ENCODE results near the gene GRID1.

Gene GRID1

GRCh38 chr10:85917601-85918000 lies 449.0 kb downstream of the GRID1 start:
- no peak overlapping the region for H3K4me3 ChIP-seq (replicated peaks in 1 of 2; ENCODE audit: low read depth in 2 of 2, low read length in 2 of 2)
- TF ChIP-seq CTCF (IDR thresholded peaks at IDR 0.05; ENCODE audit: low read depth, low read length) = no peak
- no peak for DNase-seq (ENCODE audit: low read depth in 2 of 2)

GRCh38 chr10:85916994-85917573 lies 449.5 kb downstream of the GRID1 start:
- TF ChIP-seq CTCF (IDR thresholded peaks at IDR 0.05; ENCODE audit: low read depth, low read length) = no peak
- DNase-seq (ENCODE audit: low read depth in 2 of 2) = no peak
- H3K4me3 ChIP-seq (replicated peaks in 1 of 2; ENCODE audit: low read depth in 2 of 2, low read length in 2 of 2) = no peak overlapping the region

GRCh38 chr10:85916286-85916685 lies 450.3 kb downstream of the GRID1 start:
- H3K4me3 ChIP-seq (replicated peaks in 1 of 2; ENCODE audit: low read depth in 2 of 2, low read length in 2 of 2) = no peak overlapping the region
- no peak for DNase-seq (ENCODE audit: low read depth in 2 of 2)
- TF ChIP-seq CTCF (IDR thresholded peaks at IDR 0.05; ENCODE audit: low read depth, low read length) = no peak

GRCh38 chr10:85915245-85915846 lies 451.2 kb downstream of the GRID1 start:
- no peak overlapping the region for H3K4me3 ChIP-seq (replicated peaks in 1 of 2; ENCODE audit: low read depth in 2 of 2, low read length in 2 of 2)
- no peak for TF ChIP-seq CTCF (IDR thresholded peaks at IDR 0.05; ENCODE audit: low read depth, low read length)
- DNase-seq (ENCODE audit: low read depth in 2 of 2) = no peak

- no peak for DNase-seq (ENCODE audit: low read depth in 2 of 2)
- no peak overlapping the region for H3K4me3 ChIP-seq (replicated peaks in 1 of 2; ENCODE audit: low read depth in 2 of 2, low read length in 2 of 2)
- no peak for TF ChIP-seq CTCF (IDR thresholded peaks at IDR 0.05; ENCODE audit: low read depth, low read length)
Observed at GRCh38 chr10:85914720-85915119, 451.9 kb downstream of the GRID1 start.

- DNase-seq (ENCODE audit: low read depth in 2 of 2) = no peak
- TF ChIP-seq CTCF (IDR thresholded peaks at IDR 0.05; ENCODE audit: low read depth, low read length) = no peak
- H3K4me3 ChIP-seq (replicated peaks in 1 of 2; ENCODE audit: low read depth in 2 of 2, low read length in 2 of 2) = no peak overlapping the region
Observed at GRCh38 chr10:85908462-85908861, 458.1 kb downstream of the GRID1 start.

GRCh38 chr10:85902051-85902450 lies 464.5 kb downstream of the GRID1 start:
- DNase-seq (ENCODE audit: low read depth in 2 of 2) = no peak
- H3K4me3 ChIP-seq (replicated peaks in 1 of 2; ENCODE audit: low read depth in 2 of 2, low read length in 2 of 2) = no peak overlapping the region
- no peak for TF ChIP-seq CTCF (IDR thresholded peaks at IDR 0.05; ENCODE audit: low read depth, low read length)
